ENCODE data around the gene UAP1L1. TPM values are rescaled to one million over a fixed set of nuclear protein-coding genes. Genes with fewer than 3 reads are reported as not detected.
A peak's percentile ranks its signal among the peaks of the same experiment; 100 is the strongest.

Gene UAP1L1
- total RNA-seq, 8 experiments from 2014 or later, result 0.63 to 8.9 (median 4.5) TPM

DNA sequence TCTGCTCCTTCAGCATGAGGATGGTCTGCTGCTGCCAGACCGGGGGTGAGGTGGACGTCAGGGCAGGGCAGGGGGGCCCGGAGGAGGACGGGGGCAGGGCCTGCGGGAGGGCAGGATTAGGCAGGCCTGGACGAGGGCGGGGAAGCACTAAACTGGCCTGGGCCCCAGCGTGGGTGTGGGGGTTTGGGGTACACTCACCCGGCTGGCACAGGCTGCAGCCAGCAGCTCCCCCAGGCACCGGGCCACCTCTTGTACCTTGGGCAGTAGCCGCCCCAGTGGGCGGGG, 12.5 kb upstream of the UAP1L1 start:
- no peak overlapping the region for H3K4me3 ChIP-seq
- ATAC-seq (replicated peaks in 6 of 8), result no peak
- in situ Hi-C loops (cut with MboI; ENCODE audit: low pct_unique_long_range_greater_than_20kb in 2 of 9, low sequenced_read_pairs in 9 of 9, unreplicated experiment in 9 of 9), result no loop called here
- WGBS, 10 experiments, result no CpG with 5 or more reads among the region's 12 CpGs
- H3K4me1 ChIP-seq (replicated peaks in 1 of 2), result peaks cover 0 to 4% of the 10 kb centered on the region in 2 donors
- H3K27ac ChIP-seq, result no peak overlapping the region

DNA sequence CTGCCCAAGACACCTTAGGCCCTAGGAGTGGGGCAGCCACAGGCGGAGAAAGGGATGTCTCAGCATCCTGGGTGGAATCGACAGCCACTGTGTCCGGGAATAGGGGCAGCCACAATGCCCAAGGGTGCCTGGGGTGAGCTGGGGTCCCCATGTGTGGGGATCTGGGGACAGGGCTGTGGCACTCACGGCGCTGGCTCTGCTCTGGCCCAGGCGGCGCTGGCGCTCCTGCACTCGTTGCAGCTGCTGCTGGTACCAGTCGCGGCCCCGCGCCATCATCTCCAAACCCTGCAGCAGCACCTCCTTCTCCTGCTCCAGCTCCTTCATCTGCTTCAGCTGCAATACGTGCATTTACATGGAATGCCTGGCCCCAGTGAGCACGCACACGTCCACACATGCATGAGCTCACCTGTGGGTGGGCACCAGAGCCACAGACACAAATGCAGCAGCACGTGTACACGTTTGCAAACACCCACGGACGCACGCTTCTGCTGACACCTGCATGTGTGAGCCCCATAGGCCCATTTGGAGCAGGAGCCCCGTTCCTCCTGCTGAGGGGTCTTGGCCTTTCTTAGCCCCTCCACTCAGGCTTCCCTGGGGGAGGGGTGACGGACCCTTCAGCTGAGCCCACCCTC, 11.9 kb upstream of the UAP1L1 start:
- H3K4me3 ChIP-seq, result no peak overlapping the region
- peaks cover 0 to 4% of the 10 kb centered on the region in 2 donors for H3K4me1 ChIP-seq (replicated peaks in 1 of 2)
- no peak for ATAC-seq (replicated peaks in 6 of 8)
- WGBS, 10 experiments, result 87 to 100% (median 100%) methylated on average over 1 to 10 of the region's 23 CpGs; no CpG with 5 or more reads in 5 of the 10 experiments
- in situ Hi-C loops (cut with MboI; ENCODE audit: low pct_unique_long_range_greater_than_20kb in 2 of 9, low sequenced_read_pairs in 9 of 9, unreplicated experiment in 9 of 9), result no loop called here
- no peak overlapping the region for H3K27ac ChIP-seq

DNA sequence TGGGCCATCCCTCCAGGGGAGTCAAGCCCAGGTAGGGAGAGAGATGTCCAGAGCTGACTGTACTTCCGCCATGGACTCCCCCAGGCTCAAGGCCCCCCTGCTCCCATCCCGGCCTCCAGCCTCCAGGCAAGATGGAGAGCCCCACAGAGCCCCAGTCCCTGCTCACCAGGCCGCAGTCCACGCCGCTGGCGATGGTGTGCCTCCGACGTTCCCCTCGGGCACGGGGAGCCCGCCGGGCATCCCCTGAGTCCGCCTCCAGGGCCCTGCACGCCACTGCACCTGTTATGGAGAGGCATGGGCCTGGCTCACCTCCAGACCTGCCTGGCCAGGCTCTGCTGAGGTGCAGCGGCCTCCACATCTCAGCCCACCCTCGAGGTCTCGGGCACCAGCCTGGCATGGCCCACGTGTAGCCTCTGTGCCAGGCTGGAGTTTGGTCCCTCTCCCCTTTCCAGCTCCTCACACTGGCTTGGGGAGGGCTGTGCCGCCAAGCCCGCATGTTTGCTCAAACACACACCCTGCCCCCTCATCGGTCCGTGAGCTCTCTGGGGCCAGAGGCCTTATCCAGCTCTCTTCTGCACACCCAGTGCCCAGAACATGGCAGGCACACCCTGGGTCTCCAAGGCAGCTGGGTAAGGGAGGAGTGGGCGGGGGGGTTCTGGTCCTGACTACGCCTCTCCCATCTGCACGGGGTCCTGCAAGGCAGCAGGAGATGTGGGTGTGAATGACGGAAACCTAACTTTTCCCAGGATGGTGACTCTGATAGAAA, 11.0 kb upstream of the UAP1L1 start:
- H3K4me1 ChIP-seq (replicated peaks in 1 of 2), result peaks cover 6 to 10% of the 10 kb centered on the region in 2 donors
- WGBS, 10 experiments, result 80 to 99% (median 87%) methylated on average over 4 to 14 of the region's 26 CpGs; no CpG with 5 or more reads in 7 of the 10 experiments
- in situ Hi-C loops (cut with MboI; ENCODE audit: low pct_unique_long_range_greater_than_20kb in 2 of 9, low sequenced_read_pairs in 9 of 9, unreplicated experiment in 9 of 9), result no loop called here
- no peak overlapping the region for H3K4me3 ChIP-seq
- no peak for ATAC-seq (replicated peaks in 6 of 8)
- no peak overlapping the region for H3K27ac ChIP-seq

DNA sequence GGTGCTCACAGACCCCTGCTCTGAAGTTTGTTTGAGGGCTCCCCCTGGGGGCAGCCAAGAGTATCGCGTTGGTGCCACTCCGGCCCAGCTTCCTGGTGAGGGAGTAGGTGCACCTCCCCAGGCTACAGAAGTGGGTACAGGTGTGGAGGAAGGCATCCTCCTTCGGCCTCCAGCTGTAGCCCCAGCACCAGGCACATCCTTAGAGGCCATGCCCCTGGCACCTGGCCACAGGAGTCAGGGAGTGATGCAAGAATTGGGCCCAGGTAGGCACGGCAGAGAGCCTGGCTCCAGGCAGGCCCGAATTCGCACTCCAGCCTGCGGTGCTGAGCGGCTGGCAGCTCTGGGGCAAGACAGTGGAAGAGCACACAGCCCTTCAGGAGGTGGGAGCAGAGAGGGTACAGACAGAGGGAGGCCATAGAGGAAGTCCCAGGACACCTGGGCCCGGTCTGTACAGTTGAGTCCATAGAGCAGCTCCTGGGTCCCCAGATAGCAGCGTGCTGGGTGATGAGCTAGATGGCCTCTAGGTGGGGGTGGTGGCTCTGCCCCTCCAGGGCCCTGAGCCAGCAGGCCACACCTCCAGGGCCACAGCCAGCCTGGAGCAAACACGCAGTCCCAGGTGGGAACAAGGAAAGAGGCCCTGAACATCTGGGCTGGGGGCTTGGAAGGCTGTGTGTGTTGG, 9.3 kb upstream of the UAP1L1 start:
- peak in 3 of 8 experiments; percentile 7 to 51 (median 15) for ATAC-seq (replicated peaks in 6 of 8)
- peaks cover 11 to 15% of the 10 kb centered on the region in 2 donors for H3K4me1 ChIP-seq (replicated peaks in 1 of 2)
- H3K27ac ChIP-seq, result no peak overlapping the region
- 32 to 100% (median 67%) methylated on average over 2 to 6 of the region's 12 CpGs; no CpG with 5 or more reads in 5 of the 10 experiments for WGBS, 10 experiments
- H3K4me3 ChIP-seq, result peak overlapping the region in 1 of 5 donors; percentile 58
- in situ Hi-C loops (cut with MboI; ENCODE audit: low pct_unique_long_range_greater_than_20kb in 2 of 9, low sequenced_read_pairs in 9 of 9, unreplicated experiment in 9 of 9), result no loop called here

DNA sequence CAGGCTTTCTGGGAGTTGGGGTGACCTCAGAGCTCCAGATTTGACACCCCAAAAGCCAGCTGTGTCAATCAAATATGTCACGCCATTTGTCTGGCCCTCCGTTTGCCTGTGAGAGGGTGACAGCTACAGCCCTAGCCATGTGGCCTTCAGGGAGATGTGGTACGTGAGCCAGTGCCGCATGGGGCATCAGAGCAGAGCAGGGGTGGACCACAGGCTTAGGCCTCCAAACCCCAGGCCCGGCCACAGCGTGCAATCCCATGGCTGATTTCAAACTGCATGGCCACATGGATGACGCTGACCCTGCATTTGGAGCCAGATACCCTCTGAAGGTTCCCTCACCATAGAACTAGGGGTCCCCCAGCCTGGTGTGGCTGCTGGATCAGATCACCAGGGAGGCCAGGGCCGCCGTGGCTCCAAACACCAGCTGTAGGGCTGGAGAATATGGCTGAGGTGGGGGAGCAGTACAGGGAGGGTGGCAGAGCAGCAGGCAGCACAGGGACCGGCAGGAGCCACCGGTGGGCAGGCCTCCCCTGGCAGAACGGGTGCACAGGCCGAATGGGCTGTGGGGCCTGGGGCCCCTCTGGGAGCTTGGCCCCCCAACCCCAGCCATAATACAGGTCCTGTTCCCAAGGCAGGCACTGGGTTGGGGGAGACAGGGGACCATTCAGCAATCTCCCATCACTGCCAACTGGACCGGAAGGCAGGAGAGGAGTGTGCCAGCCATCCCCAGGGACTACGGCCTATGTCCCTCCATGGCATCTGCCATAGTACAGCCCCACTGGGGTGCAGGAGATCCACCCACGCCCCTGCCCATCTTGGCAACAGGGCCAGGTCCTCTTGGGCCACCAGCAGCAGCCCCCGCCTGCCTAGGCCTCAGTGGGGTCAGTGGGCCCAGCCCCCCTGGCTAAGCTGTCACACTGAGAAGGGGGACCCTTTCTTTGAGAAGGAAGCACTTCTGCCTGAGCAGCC, 8.5 kb upstream of the UAP1L1 start:
- H3K4me1 ChIP-seq (replicated peaks in 1 of 2), result peaks cover 11 to 15% of the 10 kb centered on the region in 2 donors
- peak overlapping the region in 4 of 5 donors; percentile 38 to 58 (median 48) for H3K4me3 ChIP-seq
- no peak overlapping the region for H3K27ac ChIP-seq
- WGBS, 10 experiments, result 50 to 93% (median 80%) methylated on average over 1 to 4 of the region's 17 CpGs; no CpG with 5 or more reads in 7 of the 10 experiments
- in situ Hi-C loops (cut with MboI; ENCODE audit: low pct_unique_long_range_greater_than_20kb in 2 of 9, low sequenced_read_pairs in 9 of 9, unreplicated experiment in 9 of 9), result no loop called here
- no peak for ATAC-seq (replicated peaks in 6 of 8)

DNA sequence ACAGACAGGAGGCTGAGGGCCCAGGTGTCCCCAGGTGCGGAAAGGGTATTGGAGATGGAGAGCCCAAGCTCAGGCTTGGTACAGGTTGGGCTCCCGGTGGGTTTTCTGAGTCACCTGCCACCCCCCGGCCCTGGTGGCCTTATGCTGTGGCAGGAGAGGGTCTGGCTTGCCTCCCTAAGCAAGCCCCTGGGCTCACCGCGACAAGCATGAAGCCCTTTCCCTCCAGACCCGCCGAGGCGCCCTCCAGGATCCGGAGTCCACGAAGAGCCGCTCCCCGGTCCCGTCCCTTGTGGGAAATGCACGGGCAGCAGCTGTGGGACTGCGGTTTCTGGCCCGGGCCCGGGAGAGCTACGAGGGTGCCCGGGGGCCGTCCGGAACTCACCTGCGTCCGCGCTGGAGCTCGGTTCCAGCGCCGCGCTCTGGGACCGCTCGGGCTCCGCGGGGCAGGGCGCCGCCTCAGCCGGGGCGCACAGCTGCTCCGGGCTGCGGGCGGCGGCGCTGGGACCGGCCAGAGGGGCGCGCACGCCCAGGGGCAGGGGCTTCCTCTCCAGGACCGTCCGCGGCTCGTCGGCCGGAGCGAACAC, 7.7 kb upstream of the UAP1L1 start:
- peak overlapping the region; percentile 38 to 58 (median 46) for H3K4me3 ChIP-seq
- no peak overlapping the region for H3K27ac ChIP-seq
- peak in 4 of 8 experiments; percentile 2 to 27 (median 4) for ATAC-seq (replicated peaks in 6 of 8)
- in situ Hi-C loops (cut with MboI; ENCODE audit: low pct_unique_long_range_greater_than_20kb in 2 of 9, low sequenced_read_pairs in 9 of 9, unreplicated experiment in 9 of 9), result no loop called here
- peaks cover 11 to 15% of the 10 kb centered on the region in 2 donors for H3K4me1 ChIP-seq (replicated peaks in 1 of 2)
- 0 to 20% (median 5%) methylated on average over 1 to 11 of the region's 52 CpGs; no CpG with 5 or more reads in 6 of the 10 experiments for WGBS, 10 experiments

DNA sequence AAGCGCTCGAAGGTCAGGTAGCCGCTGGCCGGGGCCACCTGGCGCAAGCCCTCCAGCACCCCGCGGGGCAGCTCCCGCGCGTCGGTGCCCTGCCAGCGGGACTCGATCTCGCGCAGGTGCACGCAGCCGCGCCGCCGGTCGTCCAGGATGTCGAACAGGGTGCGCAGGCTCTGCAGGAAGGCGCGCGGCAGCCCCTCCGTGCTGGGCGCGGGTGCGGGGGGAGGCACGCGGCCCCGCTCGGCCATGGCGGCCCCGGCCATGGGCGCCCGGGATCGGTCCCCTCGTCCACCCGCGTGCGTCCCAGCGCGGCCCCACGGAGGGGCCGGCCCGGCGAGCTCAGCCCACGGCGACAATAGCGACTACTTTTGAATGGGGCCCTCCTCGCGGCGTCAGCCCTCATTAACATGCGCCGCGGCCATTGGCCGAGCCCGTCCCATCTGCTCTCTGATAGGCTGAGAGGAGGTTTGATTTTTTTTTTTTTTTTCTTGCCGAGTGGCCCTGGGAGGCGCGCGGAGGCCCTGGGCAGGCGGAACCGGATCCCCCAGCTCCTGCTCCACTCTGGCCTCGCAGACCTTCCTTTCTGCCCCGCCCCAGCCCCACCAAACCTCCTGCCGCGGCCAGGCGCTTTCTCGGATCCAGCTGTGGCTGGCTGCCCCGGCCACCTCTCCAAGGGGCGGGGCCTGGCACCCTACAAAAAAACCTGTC, 7.0 kb upstream of the UAP1L1 start, which contains the start of gene SAPCD2:
SAPCD2 (minus strand) TSS at position 357 of the 705 bp plus-strand sequence; CDS start at position 260, 97 bp downstream.
- peak within 1 kb of the TSS; percentile 61 to 88 for H3K27ac ChIP-seq
- peak; percentile 89 to 97 (median 92) for ATAC-seq (replicated peaks in 6 of 8)
- 0 to 7% methylated on average over 1 to 14 of the region's 74 CpGs; no CpG with 5 or more reads in 8 of the 10 experiments for WGBS, 10 experiments

DNA sequence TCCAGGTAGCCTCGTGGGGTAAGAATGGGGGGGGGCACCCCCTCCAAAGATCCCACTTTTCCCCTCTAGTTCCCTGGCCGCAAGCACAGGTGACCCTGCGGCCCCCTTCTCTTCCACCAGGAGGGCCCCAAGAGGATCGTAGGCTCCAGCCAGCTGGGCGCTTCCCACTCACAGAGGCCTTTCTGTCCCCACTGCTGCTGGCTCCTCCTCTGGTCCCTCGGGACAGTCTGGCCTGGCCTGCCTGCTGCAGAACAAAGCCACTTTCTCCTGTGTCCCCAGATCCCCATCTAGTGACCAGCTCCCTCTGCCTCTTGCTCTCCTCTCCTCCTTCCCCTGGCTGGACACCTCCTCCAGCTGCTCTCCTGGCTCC, 6.4 kb upstream of the UAP1L1 start:
- WGBS, 10 experiments, result 0 to 10% methylated on average over 1 to 2 of the region's 6 CpGs; no CpG with 5 or more reads in 8 of the 10 experiments
- H3K4me3 ChIP-seq, result peak overlapping the region; percentile 38 to 58 (median 46)
- peak; percentile 7 to 81 (median 72) for ATAC-seq (replicated peaks in 6 of 8)
- H3K4me1 ChIP-seq (replicated peaks in 1 of 2), result peaks cover 11 to 15% of the 10 kb centered on the region in 2 donors
- in situ Hi-C loops (cut with MboI; ENCODE audit: low pct_unique_long_range_greater_than_20kb in 2 of 9, low sequenced_read_pairs in 9 of 9, unreplicated experiment in 9 of 9), result no loop called here
- peak overlapping the region; percentile 61 to 88 for H3K27ac ChIP-seq

More for the DNA sequence above, 7.0 kb upstream of the UAP1L1 start, which contains the start of gene SAPCD2:
- Histone ChIP-seq H3K4me1 (replicated peaks in 1 of 2) (peaks cover 11 to 15% of the 10 kb centered on the region in 2 donors), H3K4me3 (peak within 1 kb of the TSS; percentile 38 to 58 (median 46))
- in situ Hi-C loops (cut with MboI; ENCODE audit: low pct_unique_long_range_greater_than_20kb in 2 of 9, low sequenced_read_pairs in 9 of 9, unreplicated experiment in 9 of 9), result no loop called here

DNA sequence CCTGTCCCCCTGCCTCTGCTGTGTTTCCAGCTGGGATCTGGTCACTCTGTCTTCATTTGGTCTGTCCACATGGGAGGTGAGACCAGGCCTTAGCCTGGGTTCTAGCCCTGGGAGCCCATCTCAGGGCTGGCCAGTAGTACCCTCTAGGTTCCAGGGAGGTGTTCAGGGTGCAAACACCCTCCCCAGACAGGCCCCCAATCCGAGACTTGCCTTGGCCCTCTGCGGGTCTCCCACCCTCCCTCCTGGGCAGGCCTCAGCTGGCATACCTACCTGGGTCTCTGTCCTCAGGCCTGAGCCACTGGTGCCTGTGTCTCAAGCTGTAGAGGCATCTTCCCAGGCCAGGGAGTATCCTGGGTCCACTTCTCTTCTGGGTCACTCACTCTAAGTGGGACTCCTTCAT, 6.0 kb upstream of the UAP1L1 start:
- H3K27ac ChIP-seq, result peak overlapping the region; percentile 61 to 88
- in situ Hi-C loops (cut with MboI; ENCODE audit: low pct_unique_long_range_greater_than_20kb in 2 of 9, low sequenced_read_pairs in 9 of 9, unreplicated experiment in 9 of 9), result no loop called here
- peak overlapping the region in 3 of 5 donors; percentile 46 to 58 (median 51) for H3K4me3 ChIP-seq
- WGBS, 10 experiments, result 60 to 80% methylated on average over 1 of the region's 2 CpGs; no CpG with 5 or more reads in 8 of the 10 experiments
- ATAC-seq (replicated peaks in 6 of 8), result no peak
- peaks cover 11 to 15% of the 10 kb centered on the region in 2 donors for H3K4me1 ChIP-seq (replicated peaks in 1 of 2)

DNA sequence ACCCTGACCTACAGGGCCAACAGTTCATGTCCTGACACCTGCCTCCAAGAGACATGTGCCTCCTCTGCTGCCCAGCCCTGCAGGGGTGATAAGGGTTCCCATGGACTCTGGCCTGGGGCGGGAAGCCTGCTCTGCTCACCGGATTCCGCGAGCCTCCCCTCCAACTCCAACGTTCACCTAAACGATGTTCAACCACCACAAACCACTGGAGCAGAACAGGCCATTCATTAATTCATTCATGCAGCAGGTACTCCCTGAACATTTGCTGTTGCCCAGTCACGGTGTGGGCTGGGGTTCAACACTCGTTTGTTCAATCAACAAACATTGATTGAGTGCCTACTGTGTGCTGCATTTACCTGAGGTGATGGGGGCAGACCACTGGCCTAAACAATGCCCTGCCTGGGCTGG, 3.3 kb upstream of the UAP1L1 start:
- no peak for ATAC-seq (replicated peaks in 6 of 8)
- H3K4me1 ChIP-seq (replicated peaks in 1 of 2), result peaks cover 13 to 16% of the 10 kb centered on the region in 2 donors
- no peak overlapping the region for H3K27ac ChIP-seq
- H3K4me3 ChIP-seq, result no peak overlapping the region
- in situ Hi-C loops (cut with MboI; ENCODE audit: low pct_unique_long_range_greater_than_20kb in 2 of 9, low sequenced_read_pairs in 9 of 9, unreplicated experiment in 9 of 9), result no loop called here
- 80 to 100% (median 89%) methylated on average over 1 to 7 of the region's 8 CpGs; no CpG with 5 or more reads in 6 of the 10 experiments for WGBS, 10 experiments

DNA sequence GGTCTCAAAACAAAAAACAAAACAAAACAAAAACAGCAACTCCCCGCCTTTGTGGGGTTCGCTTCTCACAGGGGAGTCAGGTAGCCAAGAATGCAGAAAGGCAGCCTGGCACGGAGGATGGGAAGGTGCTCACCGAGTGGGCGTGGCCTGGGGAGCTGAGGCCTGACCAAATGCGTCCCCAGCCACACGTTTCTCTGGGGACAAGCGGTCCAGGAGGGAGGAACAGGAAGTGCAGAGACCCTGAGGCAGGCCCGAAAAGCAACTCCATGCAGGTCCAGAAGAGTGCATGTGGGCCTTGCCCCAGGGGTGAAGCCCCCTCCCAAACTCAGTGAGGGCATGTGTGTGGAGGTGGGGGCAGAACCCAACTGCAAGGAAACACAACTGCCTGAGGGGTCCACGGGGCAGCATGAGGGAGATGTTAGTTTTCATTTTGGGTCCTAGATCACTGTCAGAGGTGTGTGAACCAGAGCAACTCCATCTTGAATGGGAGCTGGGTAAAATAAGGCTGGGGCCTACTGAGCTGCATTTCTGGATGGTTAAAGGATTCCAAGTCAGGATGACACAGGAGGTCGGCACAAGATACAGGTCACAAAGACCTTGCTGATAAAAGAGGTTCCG, 2.6 kb upstream of the UAP1L1 start:
- in situ Hi-C loops (cut with MboI; ENCODE audit: low pct_unique_long_range_greater_than_20kb in 2 of 9, low sequenced_read_pairs in 9 of 9, unreplicated experiment in 9 of 9), result no loop called here
- H3K27ac ChIP-seq, result no peak overlapping the region
- peaks cover 13 to 16% of the 10 kb centered on the region in 2 donors for H3K4me1 ChIP-seq (replicated peaks in 1 of 2)
- WGBS, 10 experiments, result 71 to 100% (median 83%) methylated on average over 1 to 7 of the region's 12 CpGs; no CpG with 5 or more reads in 4 of the 10 experiments
- no peak overlapping the region for H3K4me3 ChIP-seq
- ATAC-seq (replicated peaks in 6 of 8), result no peak
